Measurements from ENCODE around the gene NSMF. TPM values are rescaled to one million over a fixed set of nuclear protein-coding genes. Genes with fewer than 3 reads are reported as not detected.

NSMF gene
- polyA plus RNA-seq, 1 of the 3 experiments (the other 2 are of a cell fraction): 58.8 TPM

- TF ChIP-seq TCF12 (IDR thresholded peaks at IDR 0.05) (no peak), MXI1 (IDR thresholded peaks at IDR 0.05; ENCODE audit: low read depth, low read length) (no peak), RXRA (IDR thresholded peaks at IDR 0.05; ENCODE audit: borderline replicate concordance, low read depth) (no peak), NFIC (IDR thresholded peaks at IDR 0.05; ENCODE audit: borderline replicate concordance) (no peak), IRF3 (IDR thresholded peaks at IDR 0.05; ENCODE audit: low read depth, low read length) (no peak), USF2 (IDR thresholded peaks at IDR 0.05; ENCODE audit: borderline replicate concordance, low read depth, low read length) (no peak), ELF1 (IDR thresholded peaks at IDR 0.05) (no peak), MAX (IDR thresholded peaks at IDR 0.05; ENCODE audit: low read depth) (no peak), REST (IDR thresholded peaks at IDR 0.05; ENCODE audit: low read depth, low read length) (no peak), GABPA (IDR thresholded peaks at IDR 0.05; ENCODE audit: low read depth) (no peak), RAD21 (IDR thresholded peaks at IDR 0.05; ENCODE audit: low read length) (no peak), SIN3A (IDR thresholded peaks at IDR 0.05; ENCODE audit: borderline replicate concordance, low read depth, low read length) (no peak)
Measured at GRCh38 chr9:137492464-137493363, 33.6 kb upstream of the NSMF start (continued).

- H3K4me1 ChIP-seq (ENCODE audit: control insufficient read depth in 1 of 2, insufficient read depth in 2 of 2, low read depth in 1 of 2, low read length in 1 of 2): peaks cover 0 to 15% of the 10 kb centered on the region in 2 experiments; a peak in 1 of 4 replicates
- ChIA-PET POLR2A (no interaction called here), CTCF (interaction anchor here (1.1 to 1.5 kb wide), 2 partner anchors 8 to 69 kb away, joined by 3 to 5 read pairs; partner anchors contain the start of genes EXD3 and NOXA1)
- no peak overlapping the region for H3K9ac ChIP-seq
- no peaks in the 10 kb centered on the region for H3K79me2 ChIP-seq (ENCODE audit: insufficient read depth)
- H3K9me3 ChIP-seq: no peaks in the 10 kb centered on the region
- no peaks in the 10 kb centered on the region for H4K20me1 ChIP-seq (ENCODE audit: insufficient read depth)
- no peaks in the 10 kb centered on the region for H3F3A ChIP-seq (replicated peaks; ENCODE audit: insufficient read depth)
- H3K27me3 ChIP-seq (ENCODE audit: insufficient read depth): no peaks in the 10 kb centered on the region
- DNase-seq: no peak
- H3K4me2 ChIP-seq: no peak overlapping the region
- WGBS (ENCODE audit: low lambda C conversion rate): 93% methylated on average over 13 of the region's 13 CpGs
- H2AFZ ChIP-seq (ENCODE audit: low read depth): no peak overlapping the region
- H3K9me2 ChIP-seq: no peaks in the 10 kb centered on the region
- H3K4me3 ChIP-seq (ENCODE audit: low read depth in 2 of 2, low read length in 1 of 2): no peak overlapping the region
- H3K36me3 ChIP-seq (replicated peaks in 1 of 2; ENCODE audit: control insufficient read depth in 1 of 2, insufficient read depth in 2 of 2, low read length in 1 of 2): no peaks in the 10 kb centered on the region
- no peak overlapping the region for H3K27ac ChIP-seq (ENCODE audit: low read depth in 2 of 2, low read length in 1 of 2)
- TF ChIP-seq USF2 (IDR thresholded peaks at IDR 0.05; ENCODE audit: borderline replicate concordance, low read depth, low read length): no peak
- no peak for TF ChIP-seq EP300 (IDR thresholded peaks at IDR 0.05; ENCODE audit: borderline replicate concordance in 1 of 2, low read depth in 1 of 2, low read length in 1 of 2)
- TF ChIP-seq MEF2A (IDR thresholded peaks at IDR 0.05; ENCODE audit: borderline replicate concordance, low read depth): no peak
- TF ChIP-seq FOXJ3 (CRISPR knock-in tag; IDR thresholded peaks at IDR 0.05): no peak
- TF ChIP-seq TCF12 (IDR thresholded peaks at IDR 0.05): no peak
- no peak for TF ChIP-seq RXRA (IDR thresholded peaks at IDR 0.05; ENCODE audit: borderline replicate concordance, low read depth)
- no peak for TF ChIP-seq RFX5 (IDR thresholded peaks at IDR 0.05; ENCODE audit: low read length)
- TF ChIP-seq GATA2 (CRISPR knock-in tag; IDR thresholded peaks at IDR 0.05): no peak
- TF ChIP-seq FOXM1 (IDR thresholded peaks at IDR 0.05; ENCODE audit: low read depth): no peak
- TF ChIP-seq REST (IDR thresholded peaks at IDR 0.05; ENCODE audit: low read depth, low read length): no peak
Measured at GRCh38 chr9:137491735-137492432, 32.8 kb upstream of the NSMF start.
